Keratinocyte (primary cell): ENCODE results near the gene TMEM53. TPM values are rescaled to one million over a fixed set of nuclear protein-coding genes. Genes with fewer than 3 reads are reported as not detected.

Source experiments
- DNase-seq: peaks from one replicate; pipeline ENCODE4 v3.0.0-alpha.2; 2011; ENCODE audit warnings: low read depth, missing footprints, low spot score
- FAIRE-seq: peaks from 2 replicates; lab custom pipeline; 2011; peaks lifted over from hg19 to GRCh38; lab: Jason Lieb, UNC
- H2AFZ ChIP-seq: 2 replicates; pipeline ENCODE4 v1.6.0; 2012; ENCODE audit warnings: low read length, control low read depth, inconsistent platforms; ENCODE audit not compliant: control insufficient read depth
- H3K27ac ChIP-seq: 2 replicates; pipeline ENCODE4 v1.5.1; 2011; ENCODE audit warnings: low read length; ENCODE audit not compliant: control insufficient read depth, insufficient read depth
- H3K27me3 ChIP-seq: 3 replicates; pipeline ENCODE4 v1.6.0; 2011; ENCODE audit warnings: low read length; ENCODE audit not compliant: control insufficient read depth, insufficient read depth; ENCODE audit errors: extremely low read depth
- H3K36me3 ChIP-seq, 2 experiments: 2 replicates in 1 of 2; 3 replicates in 1 of 2; pipeline ENCODE4 v1.5.1; 2011; ENCODE audit warnings: low read length in 2 of 2, mild to moderate bottlenecking in 1 of 2; ENCODE audit not compliant: control insufficient read depth in 2 of 2, insufficient read depth in 2 of 2; ENCODE audit errors: extremely low read depth in 1 of 2
- H3K4me1 ChIP-seq: 3 replicates; pipeline ENCODE4 v1.5.1; 2011; ENCODE audit warnings: low read length; ENCODE audit not compliant: control insufficient read depth, insufficient read depth; ENCODE audit errors: extremely low read depth
- H3K4me2 ChIP-seq: 3 replicates; pipeline ENCODE4 v1.6.0; 2011; ENCODE audit warnings: low read depth, low read length; ENCODE audit not compliant: control insufficient read depth, insufficient read depth; ENCODE audit errors: extremely low read depth
- H3K4me3 ChIP-seq, 3 experiments: fragments of 200-600 bp in 1 of 3; sonication (generic) in 1 of 3; 2 replicates in 2 of 3; 3 replicates in 1 of 3; pipeline ENCODE4 v1.5.1; 2011 to 2016; ENCODE audit warnings: low read length in 3 of 3, mild to moderate bottlenecking in 3 of 3, control low read depth in 2 of 3, inconsistent platforms in 1 of 3, low read depth in 1 of 3, mixed read lengths in 1 of 3, mixed run types in 1 of 3, moderate library complexity in 1 of 3; ENCODE audit not compliant: control insufficient read depth in 2 of 3, insufficient read depth in 2 of 3; ENCODE audit errors: extremely low read depth in 1 of 3
- H3K79me2 ChIP-seq: 2 replicates; pipeline ENCODE4 v1.6.0; 2012; ENCODE audit warnings: low read length; ENCODE audit not compliant: control insufficient read depth, insufficient read depth
- H3K9ac ChIP-seq: 3 replicates; pipeline ENCODE4 v1.6.0; 2011; ENCODE audit warnings: low read length; ENCODE audit not compliant: control insufficient read depth, insufficient read depth; ENCODE audit errors: extremely low read depth
- H3K9me1 ChIP-seq: 3 replicates; pipeline ENCODE4 v1.6.0; 2011; ENCODE audit warnings: low read length; ENCODE audit not compliant: control insufficient read depth, insufficient read depth; ENCODE audit errors: extremely low read depth
- H3K9me3 ChIP-seq: 2 replicates; pipeline ENCODE4 v1.5.1; 2012; ENCODE audit warnings: low read depth, low read length; ENCODE audit not compliant: control insufficient read depth
- H4K20me1 ChIP-seq: 3 replicates; pipeline ENCODE4 v1.6.0; 2011; ENCODE audit warnings: low read length; ENCODE audit not compliant: control insufficient read depth, insufficient read depth; ENCODE audit errors: extremely low read depth
- CTCF ChIP-seq, 3 experiments: IDR thresholded peaks in 1 of 3; conservative IDR thresholded peaks in 1 of 3; optimal IDR thresholded peaks in 1 of 3; 2 replicates in 2 of 3; 3 replicates in 1 of 3; pipeline versions ENCODE3 to v1.5.1; 2011; ENCODE audit warnings: low read length in 3 of 3, mild to moderate bottlenecking in 3 of 3, moderate library complexity in 2 of 3, control low read depth in 1 of 3, inconsistent platforms in 1 of 3; ENCODE audit not compliant: insufficient read depth in 2 of 3; ENCODE audit errors: extremely low read depth in 1 of 3
- EZH2 ChIP-seq: IDR thresholded peaks from one replicate; pipeline ENCODE4 v1.6.1; 2012; ENCODE audit warnings: inconsistent platforms, mild to moderate bottlenecking, low read length, moderate library complexity
- dilution Hi-C: fragments of 300-500 bp; cut with MboI; formaldehyde crosslinking; loops from one replicate; pipeline ENCODE4 v1.7.0; 2020; ENCODE audit warnings: low sequenced_read_pairs; ENCODE audit not compliant: extremely low pct_ligation_motif_present
- polyA plus RNA-seq, 5 experiments: library from polyadenylated mRNA; depleted of rRNA in 3 of 5; stranded (reverse) in 3 of 5; stranded (forward) in 1 of 5; unstranded in 1 of 5; fragments of >200 nt; gene quantifications; 1 replicate in 1 of 5; 2 replicates in 3 of 5; 3 replicates in 1 of 5; pipeline versions ENCODE4 v1.2.1 to v1.2.3, GENCODE V29; 2011 to 2012; ENCODE audit warnings: missing spikeins in 2 of 5, low read depth in 1 of 5, low replicate concordance in 1 of 5

The TMEM53 gene
- polyA plus RNA-seq, 1 donor (not counting 4 experiments of a cell fraction or from before 2014, with no cell fraction given), result 5.6 TPM

- Histone ChIP-seq H3K9me1 (no peaks in the 10 kb centered on the region), H4K20me1 (peaks cover 3% of the 10 kb centered on the region), H3K4me3 (no peak overlapping the region), H2AFZ (no peak overlapping the region), H3K27me3 (no peaks in the 10 kb centered on the region), H3K9me3 (no peaks in the 10 kb centered on the region), H3K9ac (no peak overlapping the region), H3K4me1 (no peaks in the 10 kb centered on the region), H3K79me2 (no peaks in the 10 kb centered on the region), H3K27ac (no peak overlapping the region), H3K4me2 (no peak overlapping the region), H3K36me3 (peaks cover 10 to 21% of the 10 kb centered on the region in 2 experiments)
- DNase-seq, result no peak
- dilution Hi-C loops, result no loop called here
- TF ChIP-seq CTCF (optimal IDR thresholded peaks at IDR 0.05 in 1 of 3, IDR thresholded peaks at IDR 0.05 in 1 of 3, conservative IDR thresholded peaks at IDR 0.05 in 1 of 3; ENCODE audit: extremely low read depth in 1 of 3, insufficient read depth in 2 of 3, low read length in 3 of 3) (no peak), EZH2 (no peak)
- FAIRE-seq, result no peak
These were observed 20.9 kb downstream of the TMEM53 start for GRCh38 chr1:44653107-44653964.

- Histone ChIP-seq H3K79me2 (no peaks in the 10 kb centered on the region), H3K27me3 (no peaks in the 10 kb centered on the region), H3K9ac (no peak overlapping the region), H3K9me1 (no peaks in the 10 kb centered on the region), H4K20me1 (peaks cover 3% of the 10 kb centered on the region), H3K27ac (no peak overlapping the region), H3K4me1 (no peaks in the 10 kb centered on the region), H3K4me2 (no peak overlapping the region), H2AFZ (no peak overlapping the region), H3K4me3 (no peak overlapping the region), H3K36me3 (peaks cover 13 to 23% of the 10 kb centered on the region in 2 experiments), H3K9me3 (no peaks in the 10 kb centered on the region)
- FAIRE-seq (peak; percentile 79), DNase-seq (no peak)
- TF ChIP-seq CTCF (optimal IDR thresholded peaks at IDR 0.05 in 1 of 3, IDR thresholded peaks at IDR 0.05 in 1 of 3, conservative IDR thresholded peaks at IDR 0.05 in 1 of 3; ENCODE audit: extremely low read depth in 1 of 3, insufficient read depth in 2 of 3, low read length in 3 of 3), result peak; percentile 97 to 100 (median 99)
- TF ChIP-seq EZH2, result no peak
- dilution Hi-C loops, result no loop called here
These were observed 21.7 kb downstream of the TMEM53 start for GRCh38 chr1:44652445-44653106.
